ENCODE measurements around the gene CSNK2A3.
"Not testable (repeated sequence)": the region's sequence is repeated elsewhere in the genome, so short reads cannot be mapped to it uniquely, and the experiment has no call there.

DNA sequence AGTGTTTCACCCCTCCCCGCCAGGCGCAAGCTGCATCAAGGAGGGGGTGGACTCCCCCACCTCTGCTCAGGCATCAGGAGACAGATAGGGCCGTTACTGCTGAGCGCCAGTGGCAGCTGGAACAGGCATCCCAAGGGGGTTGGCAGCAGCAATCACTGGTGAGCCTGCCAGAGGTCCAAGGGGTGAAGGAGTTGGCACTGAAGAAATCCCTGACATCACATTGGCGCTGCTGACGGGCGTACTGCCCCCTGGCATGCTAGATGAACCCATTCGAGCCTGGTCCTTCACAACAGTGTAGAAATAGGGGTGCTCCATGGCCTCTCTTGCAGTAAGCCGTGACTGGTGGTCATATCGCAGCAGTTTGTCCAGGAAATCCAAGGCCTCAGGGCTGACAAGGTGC, 1.2 kb downstream of the CSNK2A3 start:
- TF ChIP-seq, protein P1, sequence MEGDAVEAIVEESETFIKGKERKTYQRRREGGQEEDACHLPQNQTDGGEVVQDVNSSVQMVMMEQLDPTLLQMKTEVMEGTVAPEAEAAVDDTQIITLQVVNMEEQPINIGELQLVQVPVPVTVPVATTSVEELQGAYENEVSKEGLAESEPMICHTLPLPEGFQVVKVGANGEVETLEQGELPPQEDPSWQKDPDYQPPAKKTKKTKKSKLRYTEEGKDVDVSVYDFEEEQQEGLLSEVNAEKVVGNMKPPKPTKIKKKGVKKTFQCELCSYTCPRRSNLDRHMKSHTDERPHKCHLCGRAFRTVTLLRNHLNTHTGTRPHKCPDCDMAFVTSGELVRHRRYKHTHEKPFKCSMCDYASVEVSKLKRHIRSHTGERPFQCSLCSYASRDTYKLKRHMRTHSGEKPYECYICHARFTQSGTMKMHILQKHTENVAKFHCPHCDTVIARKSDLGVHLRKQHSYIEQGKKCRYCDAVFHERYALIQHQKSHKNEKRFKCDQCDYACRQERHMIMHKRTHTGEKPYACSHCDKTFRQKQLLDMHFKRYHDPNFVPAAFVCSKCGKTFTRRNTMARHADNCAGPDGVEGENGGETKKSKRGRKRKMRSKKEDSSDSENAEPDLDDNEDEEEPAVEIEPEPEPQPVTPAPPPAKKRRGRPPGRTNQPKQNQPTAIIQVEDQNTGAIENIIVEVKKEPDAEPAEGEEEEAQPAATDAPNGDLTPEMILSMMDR (IDR thresholded peaks at IDR 0.05) = not testable (repeated sequence)
- not testable (repeated sequence) for TF ChIP-seq POLR2A (IDR thresholded peaks at IDR 0.05)

All from transverse colon (tissue), 3 donors.